ENCODE data around the gene PPP2R3A.
A peak's percentile ranks its signal among the peaks of the same experiment; 100 is the strongest.

PPP2R3A gene

GRCh38 chr3:136177876-136178275, 212.3 kb downstream of the PPP2R3A start:
- TF ChIP-seq CTCF (IDR thresholded peaks at IDR 0.05; ENCODE audit: insufficient read depth, missing control alignments): no peak
- no peak for FAIRE-seq
- DNase-seq (ENCODE audit: insufficient read length, low spot score): no peak

GRCh38 chr3:136181741-136182140, 216.2 kb downstream of the PPP2R3A start:
- DNase-seq (ENCODE audit: insufficient read length, low spot score) (no peak), FAIRE-seq (no peak)
- no peak for TF ChIP-seq CTCF (IDR thresholded peaks at IDR 0.05; ENCODE audit: insufficient read depth, missing control alignments)

- FAIRE-seq: no peak
- no peak for TF ChIP-seq CTCF (IDR thresholded peaks at IDR 0.05; ENCODE audit: insufficient read depth, missing control alignments)
These were observed 219.2 kb downstream of the PPP2R3A start for GRCh38 chr3:136184703-136185102.

GRCh38 chr3:136186344-136186743, 220.8 kb downstream of the PPP2R3A start:
- no peak for FAIRE-seq
- DNase-seq (ENCODE audit: insufficient read length, low spot score): no peak
- no peak for TF ChIP-seq CTCF (IDR thresholded peaks at IDR 0.05; ENCODE audit: insufficient read depth, missing control alignments)

More at GRCh38 chr3:136184703-136185102, 219.2 kb downstream of the PPP2R3A start:
- DNase-seq (ENCODE audit: insufficient read length, low spot score): no peak

- TF ChIP-seq CTCF (IDR thresholded peaks at IDR 0.05; ENCODE audit: insufficient read depth, missing control alignments): no peak
- DNase-seq (ENCODE audit: insufficient read length, low spot score): no peak
- peak; percentile 6 for FAIRE-seq
These were observed 221.3 kb downstream of the PPP2R3A start for GRCh38 chr3:136186846-136187245.

GRCh38 chr3:136187868-136188267, 222.3 kb downstream of the PPP2R3A start:
- FAIRE-seq (no peak), DNase-seq (ENCODE audit: insufficient read length, low spot score) (no peak)
- TF ChIP-seq CTCF (IDR thresholded peaks at IDR 0.05; ENCODE audit: insufficient read depth, missing control alignments): no peak

GRCh38 chr3:136189043-136189442, 223.5 kb downstream of the PPP2R3A start:
- DNase-seq (ENCODE audit: insufficient read length, low spot score) (no peak), FAIRE-seq (no peak)
- TF ChIP-seq CTCF (IDR thresholded peaks at IDR 0.05; ENCODE audit: insufficient read depth, missing control alignments): no peak

Data from D721Med (cell line).